ENCODE measurements around the gene ELOVL5.
"Not testable (repeated sequence)": the region's sequence is repeated elsewhere in the genome, so short reads cannot be mapped to it uniquely, and the experiment has no call there.

Gene ELOVL5

GRCh38 chr6:53347921-53348370, 804 bp downstream of the ELOVL5 start:
- Histone ChIP-seq H3K4me3 (ENCODE audit: low read depth, low read length, poor library complexity, severe bottlenecking) (peak overlapping the region; percentile 72), H3K79me2 (ENCODE audit: insufficient read depth, low read length) (peaks cover 52% of the 10 kb centered on the region), H3K9ac (ENCODE audit: low read length) (peak overlapping the region; percentile 77), H3K4me1 (ENCODE audit: insufficient read depth, low read length, severe bottlenecking) (peaks cover 53% of the 10 kb centered on the region), H3K27ac (ENCODE audit: low read depth, low read length, poor library complexity, severe bottlenecking) (peak overlapping the region; percentile 74), H3K4me2 (ENCODE audit: low read length) (peak overlapping the region; percentile 71), H3K9me2 (ENCODE audit: low read depth, low read length) (no peaks in the 10 kb centered on the region), H3F3A (ENCODE audit: insufficient read depth, low read length) (no peaks in the 10 kb centered on the region), H3K27me3 (ENCODE audit: insufficient read depth, low read length) (no peaks in the 10 kb centered on the region), H3K36me3 (ENCODE audit: insufficient read depth, low read length) (peaks cover 29% of the 10 kb centered on the region), H4K20me1 (ENCODE audit: insufficient read depth, low read length) (no peaks in the 10 kb centered on the region; the same call in 1 of the 2 replicates), H2AFZ (ENCODE audit: low read length) (no peak overlapping the region), H3K9me3 (ENCODE audit: low read length) (no peaks in the 10 kb centered on the region)
- TF ChIP-seq, protein P1, sequence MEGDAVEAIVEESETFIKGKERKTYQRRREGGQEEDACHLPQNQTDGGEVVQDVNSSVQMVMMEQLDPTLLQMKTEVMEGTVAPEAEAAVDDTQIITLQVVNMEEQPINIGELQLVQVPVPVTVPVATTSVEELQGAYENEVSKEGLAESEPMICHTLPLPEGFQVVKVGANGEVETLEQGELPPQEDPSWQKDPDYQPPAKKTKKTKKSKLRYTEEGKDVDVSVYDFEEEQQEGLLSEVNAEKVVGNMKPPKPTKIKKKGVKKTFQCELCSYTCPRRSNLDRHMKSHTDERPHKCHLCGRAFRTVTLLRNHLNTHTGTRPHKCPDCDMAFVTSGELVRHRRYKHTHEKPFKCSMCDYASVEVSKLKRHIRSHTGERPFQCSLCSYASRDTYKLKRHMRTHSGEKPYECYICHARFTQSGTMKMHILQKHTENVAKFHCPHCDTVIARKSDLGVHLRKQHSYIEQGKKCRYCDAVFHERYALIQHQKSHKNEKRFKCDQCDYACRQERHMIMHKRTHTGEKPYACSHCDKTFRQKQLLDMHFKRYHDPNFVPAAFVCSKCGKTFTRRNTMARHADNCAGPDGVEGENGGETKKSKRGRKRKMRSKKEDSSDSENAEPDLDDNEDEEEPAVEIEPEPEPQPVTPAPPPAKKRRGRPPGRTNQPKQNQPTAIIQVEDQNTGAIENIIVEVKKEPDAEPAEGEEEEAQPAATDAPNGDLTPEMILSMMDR (IDR thresholded peaks at IDR 0.05; ENCODE audit: low read length) = no peak
- TF ChIP-seq EZH2 (IDR thresholded peaks at IDR 0.05; ENCODE audit: borderline replicate concordance, low read length) = no peak

DNA sequence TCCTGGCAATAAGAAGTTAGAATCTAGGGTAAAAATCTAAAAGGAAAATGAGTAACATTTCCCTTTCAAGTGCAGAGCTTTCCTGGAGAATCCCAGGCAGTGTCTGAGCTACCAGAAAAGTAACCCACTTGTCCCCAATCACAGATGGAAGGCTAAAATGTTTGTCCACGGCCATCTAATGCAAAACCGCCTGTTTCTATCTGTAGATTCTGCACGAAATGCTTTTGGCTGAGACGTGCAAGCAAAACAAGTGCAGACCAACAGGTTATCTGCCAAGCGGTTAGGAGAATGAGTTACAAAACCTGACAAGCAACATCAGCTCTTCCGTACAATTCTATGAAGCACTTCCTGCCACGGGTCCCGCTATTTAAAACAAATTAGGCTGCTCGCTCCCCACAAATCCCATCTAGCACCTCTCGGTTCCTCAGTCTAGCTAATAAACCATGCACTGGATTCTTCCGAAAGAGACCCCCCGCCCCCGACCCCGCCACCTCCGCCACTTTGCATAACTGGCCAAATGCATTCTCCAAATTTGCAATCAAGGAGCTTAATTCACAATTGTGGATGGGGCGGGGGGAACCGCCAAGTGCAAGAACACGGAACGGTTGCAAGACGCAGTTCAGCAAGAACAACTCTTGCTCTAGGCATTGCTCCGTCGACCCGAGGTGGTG, 1.4 kb downstream of the ELOVL5 start:
- Histone ChIP-seq H4K20me1 (ENCODE audit: insufficient read depth, low read length) (no peaks in the 10 kb centered on the region; the same call in 1 of the 2 replicates), H3K9me2 (ENCODE audit: low read depth, low read length) (no peaks in the 10 kb centered on the region)

GRCh38 chr6:53346049-53346448, 2.7 kb downstream of the ELOVL5 start:
- H3K27ac ChIP-seq (ENCODE audit: low read depth, low read length, poor library complexity, severe bottlenecking); H2AFZ ChIP-seq (ENCODE audit: low read length); H3K9ac ChIP-seq (ENCODE audit: low read length); H3K27me3 ChIP-seq (ENCODE audit: insufficient read depth, low read length); H3K9me2 ChIP-seq (ENCODE audit: low read depth, low read length); H3F3A ChIP-seq (ENCODE audit: insufficient read depth, low read length); H3K4me3 ChIP-seq (ENCODE audit: low read depth, low read length, poor library complexity, severe bottlenecking); H4K20me1 ChIP-seq (ENCODE audit: insufficient read depth, low read length); H3K4me2 ChIP-seq (ENCODE audit: low read length); H3K9me3 ChIP-seq (ENCODE audit: low read length): not testable (repeated sequence)
- Histone ChIP-seq H3K4me1 (ENCODE audit: insufficient read depth, low read length, severe bottlenecking) (peaks cover 70% of the 10 kb centered on the region), H3K36me3 (ENCODE audit: insufficient read depth, low read length) (peaks cover 31% of the 10 kb centered on the region), H3K79me2 (ENCODE audit: insufficient read depth, low read length) (peaks cover 71% of the 10 kb centered on the region)

More for the DNA sequence above, 1.4 kb downstream of the ELOVL5 start:
- Histone ChIP-seq H3F3A (ENCODE audit: insufficient read depth, low read length) (no peaks in the 10 kb centered on the region), H3K4me1 (ENCODE audit: insufficient read depth, low read length, severe bottlenecking) (peaks cover 58% of the 10 kb centered on the region), H3K27me3 (ENCODE audit: insufficient read depth, low read length) (no peaks in the 10 kb centered on the region), H3K27ac (ENCODE audit: low read depth, low read length, poor library complexity, severe bottlenecking) (peak overlapping the region; percentile 74), H3K9ac (ENCODE audit: low read length) (peak overlapping the region; percentile 77), H3K9me3 (ENCODE audit: low read length) (no peaks in the 10 kb centered on the region), H2AFZ (ENCODE audit: low read length) (no peak overlapping the region), H3K36me3 (ENCODE audit: insufficient read depth, low read length) (peaks cover 29% of the 10 kb centered on the region), H3K4me2 (ENCODE audit: low read length) (peak overlapping the region; percentile 71), H3K79me2 (ENCODE audit: insufficient read depth, low read length) (peaks cover 58% of the 10 kb centered on the region), H3K4me3 (ENCODE audit: low read depth, low read length, poor library complexity, severe bottlenecking) (peak overlapping the region; percentile 72)
- TF ChIP-seq, protein P1 (IDR thresholded peaks at IDR 0.05; ENCODE audit: low read length) = no peak
- TF ChIP-seq EZH2 (IDR thresholded peaks at IDR 0.05; ENCODE audit: borderline replicate concordance, low read length) = no peak

Data from OCI-LY1 (cell line).